Ramos (cell line): ENCODE results near the gene TMEM255B.

Experiments
- in situ Hi-C: fragments of 300-500 bp; cut with MboI; formaldehyde crosslinking; loops from one replicate; pipeline ENCODE4 v1.14.3; 2022; ENCODE audit warnings: low sequenced_read_pairs; ENCODE audit not compliant: unreplicated experiment

TMEM255B gene

DNA sequence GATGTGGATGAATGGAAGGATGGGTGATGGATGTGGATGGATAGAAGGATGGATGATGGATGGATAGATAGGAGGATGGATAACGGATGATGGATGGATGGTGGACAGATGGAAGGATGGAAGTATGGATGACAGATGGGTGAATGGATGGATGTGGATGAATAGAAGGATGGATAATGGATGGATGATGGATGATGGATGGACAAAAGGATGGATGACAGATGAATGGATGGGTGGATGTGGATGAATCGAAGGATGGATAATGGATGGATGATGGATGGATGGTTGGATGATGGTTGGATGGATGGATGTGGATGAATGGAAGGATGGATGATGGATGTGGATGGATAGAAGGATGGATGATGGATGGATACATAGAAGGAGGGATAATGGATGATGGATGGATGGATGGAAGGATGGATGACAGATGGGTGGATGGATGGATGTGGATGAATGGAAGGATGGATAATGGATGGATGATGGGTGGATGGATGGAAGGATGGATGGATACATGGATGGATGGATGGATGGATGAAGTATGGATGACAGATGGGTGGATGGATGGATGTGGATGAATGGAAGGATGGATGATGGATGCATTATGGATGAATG, 39.3 kb downstream of the TMEM255B start:
- in situ Hi-C loops = no loop called here

DNA sequence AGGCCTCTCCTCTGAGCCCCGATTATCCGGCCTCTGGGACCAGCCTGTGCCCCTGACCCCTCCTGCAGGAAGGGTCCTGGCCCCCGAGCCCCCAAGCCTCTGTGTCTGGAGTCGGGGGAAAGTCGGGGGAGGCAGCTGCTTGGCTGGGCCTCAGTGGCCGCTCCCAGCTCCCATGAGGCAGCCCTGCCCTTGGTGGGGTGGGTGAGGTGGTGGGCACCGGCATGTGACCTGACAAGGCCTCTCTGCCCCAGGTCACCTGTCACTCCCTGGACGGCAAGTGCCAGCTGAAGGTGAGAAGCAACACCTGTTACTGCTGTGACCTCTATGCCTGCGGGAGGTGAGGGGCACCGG, 41.5 kb downstream of the TMEM255B start:
- in situ Hi-C loops = no loop called here

DNA sequence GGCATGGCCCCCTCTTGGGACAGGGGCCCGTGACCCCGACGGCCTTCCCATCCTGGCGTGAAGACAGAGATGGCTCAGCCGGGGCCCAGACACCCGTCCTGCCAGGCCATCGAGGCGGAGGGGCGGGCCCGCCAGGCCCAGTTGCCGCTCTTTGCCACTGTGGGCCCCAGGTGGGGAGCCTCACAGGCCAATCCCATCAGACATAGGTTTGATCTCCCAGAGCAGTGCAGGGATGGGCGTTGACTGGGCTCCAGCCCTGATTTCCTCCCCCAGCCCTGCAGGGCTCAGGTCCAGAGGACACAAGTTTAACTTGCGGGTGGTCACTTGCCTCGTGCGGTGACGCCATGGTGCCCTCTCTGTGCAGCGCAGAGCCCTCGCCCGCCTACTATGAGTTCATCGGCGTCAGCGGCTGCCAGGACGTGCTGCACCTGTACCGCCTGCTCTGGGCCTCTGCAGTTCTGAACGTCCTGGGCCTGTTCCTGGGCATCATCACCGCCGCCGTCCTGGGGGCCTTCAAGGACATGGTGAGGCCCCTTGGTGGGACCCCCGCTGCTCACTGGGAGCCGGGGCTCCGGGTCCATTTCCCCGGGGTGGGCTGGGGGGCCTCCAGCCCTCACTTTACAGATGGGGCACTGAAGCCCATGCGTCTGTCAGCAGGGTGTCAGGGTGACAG, 42.4 kb downstream of the TMEM255B start:
- in situ Hi-C loops = no loop called here

DNA sequence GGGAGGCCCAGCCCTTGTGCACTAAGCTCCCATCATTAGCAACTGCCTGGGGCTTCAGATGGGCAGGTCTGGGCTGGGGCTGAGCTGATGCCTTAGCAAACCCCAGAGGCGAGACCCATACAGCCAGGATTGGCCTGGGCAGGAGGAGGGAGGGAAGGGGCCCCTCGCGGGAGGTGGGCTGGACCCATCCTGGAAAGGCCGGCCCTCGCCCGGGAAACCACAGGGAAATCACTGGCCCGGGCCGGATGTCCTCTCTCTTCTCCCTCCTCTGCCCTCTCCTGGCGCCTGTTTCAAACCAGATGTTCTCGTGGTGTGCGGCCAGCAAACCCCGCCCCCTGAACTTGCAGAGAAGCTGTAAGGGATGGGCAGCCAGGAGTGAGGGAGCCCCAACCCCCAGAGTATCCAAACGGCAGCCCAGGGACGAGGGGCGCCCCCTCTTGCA, 43.1 kb downstream of the TMEM255B start:
- in situ Hi-C loops = no loop called here

DNA sequence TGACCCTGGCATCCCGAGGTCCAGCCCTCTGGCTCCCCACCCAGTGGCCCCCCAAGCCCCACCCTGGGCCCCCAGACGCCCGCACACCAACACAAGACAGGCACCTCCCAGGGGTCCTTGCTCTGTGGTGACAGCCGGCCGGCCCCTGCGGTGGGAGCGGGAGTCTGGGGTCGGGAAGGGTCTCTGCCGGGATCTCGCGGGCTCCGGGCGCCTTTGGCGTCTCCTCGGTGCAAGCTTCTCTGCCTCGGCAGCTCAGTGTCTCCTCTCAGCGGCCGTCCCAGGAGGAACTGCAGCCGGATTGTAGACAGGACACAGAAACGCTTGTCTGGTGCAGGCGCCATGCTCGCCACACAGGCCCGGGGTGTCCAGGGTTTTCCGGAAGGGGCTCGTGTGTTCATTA, 43.7 kb downstream of the TMEM255B start:
- in situ Hi-C loops = no loop called here

DNA sequence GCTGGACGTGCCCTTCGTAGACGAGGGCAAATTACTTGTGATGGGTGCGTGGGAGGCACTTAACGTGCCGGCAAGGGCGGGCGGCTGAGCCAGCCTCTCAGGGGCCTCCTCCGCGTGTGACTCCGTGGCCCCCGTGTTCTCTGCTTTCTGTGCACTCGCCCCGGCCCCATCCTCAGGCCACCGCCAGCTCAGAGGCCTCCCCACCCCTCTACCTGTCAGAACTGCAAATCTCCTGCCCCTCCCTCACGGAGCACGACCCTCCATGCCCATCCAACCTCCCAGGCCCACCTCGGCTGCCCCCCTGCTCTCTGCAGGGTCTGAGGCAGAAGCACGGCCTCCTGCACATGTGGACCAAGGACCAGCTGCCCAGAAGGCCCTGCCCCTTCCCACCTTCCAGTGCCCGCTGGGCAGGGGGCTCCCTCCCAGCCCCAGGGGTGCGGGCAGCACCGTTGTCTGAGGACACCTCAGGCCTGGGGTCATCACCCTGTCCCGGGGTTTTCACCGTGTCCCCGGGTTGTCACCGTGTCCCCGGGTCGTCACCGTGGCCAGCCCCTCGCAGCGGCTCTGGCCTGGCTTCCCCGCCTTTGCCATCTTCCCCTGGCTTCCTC, 44.5 kb downstream of the TMEM255B start:
- in situ Hi-C loops = no loop called here

DNA sequence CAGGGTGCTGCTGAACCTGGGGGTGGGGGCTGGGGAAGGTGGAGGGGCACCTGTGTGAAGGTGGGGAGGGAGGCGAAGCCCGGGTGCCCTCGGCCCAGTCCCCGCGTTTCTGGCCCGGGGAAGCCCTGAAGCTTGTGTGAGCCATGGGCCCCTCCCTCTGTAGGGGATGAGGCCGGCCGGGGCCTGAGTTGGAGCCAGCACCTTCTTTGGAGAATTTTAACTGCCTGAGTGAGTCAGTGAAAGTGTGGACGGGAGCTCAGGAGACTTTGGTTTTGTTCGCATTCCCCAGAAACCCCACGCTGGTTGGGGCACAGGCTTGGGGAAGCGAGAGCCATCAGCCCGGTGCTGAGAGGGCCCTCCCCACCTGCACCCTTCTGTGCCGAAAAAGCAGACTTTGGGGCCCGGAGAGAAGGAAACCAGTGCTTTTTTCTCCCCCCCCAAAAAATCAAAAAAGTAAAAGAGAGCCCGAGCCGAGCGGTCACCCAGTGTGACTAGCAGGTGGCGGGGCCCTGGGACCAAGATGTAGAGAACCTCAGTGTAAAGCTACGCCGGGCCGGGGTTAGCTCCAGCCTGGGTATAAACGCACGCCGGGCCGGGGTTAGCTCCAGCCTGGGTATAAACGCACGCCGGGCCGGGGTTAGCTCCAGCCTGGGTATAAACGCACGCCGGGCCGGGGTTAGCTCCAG, 45.1 kb downstream of the TMEM255B start:
- in situ Hi-C loops = no loop called here

DNA sequence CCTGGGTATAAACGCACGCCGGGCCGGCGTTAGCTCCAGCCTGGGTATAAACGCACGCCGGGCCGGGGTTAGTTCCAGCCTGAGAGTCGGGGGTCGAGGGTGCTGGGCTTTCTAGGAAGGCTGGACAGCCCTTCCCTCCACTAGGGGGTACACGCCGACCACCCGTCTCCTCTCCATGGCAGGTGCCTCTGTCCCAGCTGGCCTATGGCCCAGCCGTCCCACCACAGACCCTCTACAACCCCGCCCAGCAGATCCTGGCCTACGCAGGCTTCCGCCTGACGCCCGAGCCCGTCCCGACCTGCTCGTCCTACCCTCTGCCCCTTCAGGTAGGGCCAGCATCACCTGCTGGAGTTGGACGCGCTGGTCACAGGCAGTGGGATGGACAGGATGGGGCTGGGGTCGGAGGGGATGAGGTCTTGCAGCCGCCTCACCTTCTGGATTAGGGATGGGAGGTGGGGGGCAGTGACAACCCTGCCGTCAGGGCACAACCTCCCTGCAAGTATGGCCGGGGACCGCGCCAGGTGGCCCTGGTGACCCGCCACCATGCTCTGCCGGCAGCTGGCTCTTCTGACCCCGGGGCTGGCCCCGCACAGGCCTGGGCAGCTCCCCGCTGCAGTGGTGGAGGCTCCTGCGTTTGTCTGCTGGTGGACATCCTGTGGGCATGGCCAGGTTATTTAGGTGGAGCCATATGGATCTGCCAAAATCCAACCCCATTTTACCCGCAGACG, 45.8 kb downstream of the TMEM255B start:
- in situ Hi-C loops = no loop called here

DNA sequence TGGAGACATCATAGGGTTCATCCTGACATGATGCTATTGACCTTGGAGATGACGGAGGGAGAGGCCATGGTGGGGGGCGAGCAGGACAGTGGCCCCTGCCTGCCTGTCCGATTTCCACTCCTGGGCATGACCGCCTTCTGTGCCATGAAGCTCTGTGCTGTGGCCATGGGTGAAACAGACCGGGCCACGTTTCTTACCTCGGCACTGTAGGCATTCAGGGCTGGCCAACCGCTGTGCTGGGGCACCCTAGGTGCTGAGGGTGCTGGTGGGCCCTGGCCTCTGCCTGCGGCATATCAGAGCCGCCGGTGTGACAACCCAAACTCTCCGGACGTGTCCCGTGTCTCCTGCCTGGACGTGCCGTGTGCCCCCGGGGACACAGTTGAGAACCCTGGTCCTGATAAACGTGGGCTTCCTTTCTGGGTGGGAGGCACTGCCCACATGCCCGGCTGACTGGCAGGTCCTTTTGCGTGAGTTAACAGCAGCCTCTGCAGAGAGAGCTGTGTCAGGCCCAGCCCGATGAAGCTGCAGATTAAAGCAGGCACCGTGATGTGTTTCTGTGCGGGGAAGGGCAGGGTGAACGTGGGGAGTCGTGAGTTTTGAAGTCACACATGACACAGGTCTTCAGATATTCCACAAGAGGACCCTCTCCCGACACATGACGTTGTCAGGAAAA, 46.5 kb downstream of the TMEM255B start:
- in situ Hi-C loops = no loop called here

DNA sequence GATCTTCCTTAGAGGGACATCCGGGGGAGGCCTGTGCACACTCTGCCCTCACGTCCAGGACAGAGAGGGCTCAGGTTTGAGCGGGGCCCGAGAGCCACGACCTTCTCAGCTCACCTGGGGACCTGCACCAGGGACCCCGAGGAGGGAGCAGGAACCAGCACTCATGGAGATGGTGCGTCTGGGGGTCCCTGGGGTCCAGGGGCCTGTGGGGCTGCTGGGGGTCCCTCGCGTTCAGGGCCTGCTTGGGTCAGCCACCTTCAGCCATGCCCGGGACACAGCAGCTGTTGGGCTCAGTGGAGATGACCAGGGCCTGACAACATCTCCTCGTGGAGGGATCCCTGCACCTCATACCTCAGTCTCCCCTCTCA, 47.1 kb downstream of the TMEM255B start:
- in situ Hi-C loops = no loop called here

DNA sequence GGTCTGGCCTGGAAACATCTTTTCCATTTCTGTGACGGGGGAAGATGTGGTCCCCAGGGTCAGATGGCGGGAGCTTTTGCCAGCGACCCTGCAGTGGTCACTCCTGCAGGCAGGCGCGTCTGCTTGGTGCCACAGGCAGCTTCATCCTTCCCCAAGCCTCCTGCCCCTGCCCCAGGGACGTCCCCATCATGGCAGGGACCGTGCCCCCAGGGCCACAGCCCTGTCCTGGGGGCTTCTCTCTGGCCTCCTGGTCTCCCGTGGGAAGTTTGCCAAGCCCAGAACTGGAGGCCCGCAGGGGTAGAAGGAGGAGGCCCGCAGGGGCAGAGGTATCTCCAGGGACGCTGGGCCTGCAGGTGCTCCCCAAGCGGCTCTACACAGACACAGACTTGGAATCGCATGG, 47.5 kb downstream of the TMEM255B start:
- in situ Hi-C loops = no loop called here

DNA sequence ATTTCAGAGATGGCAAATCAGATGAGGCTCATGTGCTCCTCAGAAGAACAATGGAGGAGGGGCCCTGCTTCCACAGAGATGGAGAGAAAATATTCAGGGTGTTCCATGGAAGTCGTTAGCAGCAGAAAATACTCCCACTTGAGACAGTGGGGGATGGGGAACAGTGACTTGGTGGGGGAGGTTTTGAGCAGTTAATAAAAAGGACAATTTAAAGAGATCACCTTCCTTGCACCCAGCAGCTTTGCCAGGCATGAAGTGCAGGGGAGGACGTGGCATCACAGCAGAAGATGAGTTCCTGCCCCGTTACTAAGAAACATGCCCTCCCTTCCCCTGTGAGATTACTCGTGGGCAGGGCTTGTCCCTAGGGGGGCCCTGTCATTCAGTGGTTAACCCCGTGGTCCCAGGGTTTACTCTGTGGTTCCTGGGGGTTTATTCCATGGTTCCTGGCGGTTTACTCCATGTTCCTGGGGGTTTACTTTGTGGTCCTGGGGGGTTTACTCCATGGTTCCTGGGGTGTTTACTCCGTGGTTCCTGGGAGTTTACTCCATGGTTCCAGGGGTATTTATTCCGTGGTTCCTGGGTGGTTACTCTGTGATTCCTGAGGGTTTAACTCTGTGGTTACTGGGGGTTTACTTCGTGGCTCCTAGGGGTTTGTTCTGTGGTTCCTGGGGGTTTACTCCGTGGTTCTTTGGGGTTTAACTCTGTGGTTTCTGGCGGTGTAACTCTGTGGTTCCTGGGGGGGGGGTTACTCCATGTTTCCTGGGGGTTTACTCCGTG, 49.2 kb downstream of the TMEM255B start:
- in situ Hi-C loops = no loop called here

DNA sequence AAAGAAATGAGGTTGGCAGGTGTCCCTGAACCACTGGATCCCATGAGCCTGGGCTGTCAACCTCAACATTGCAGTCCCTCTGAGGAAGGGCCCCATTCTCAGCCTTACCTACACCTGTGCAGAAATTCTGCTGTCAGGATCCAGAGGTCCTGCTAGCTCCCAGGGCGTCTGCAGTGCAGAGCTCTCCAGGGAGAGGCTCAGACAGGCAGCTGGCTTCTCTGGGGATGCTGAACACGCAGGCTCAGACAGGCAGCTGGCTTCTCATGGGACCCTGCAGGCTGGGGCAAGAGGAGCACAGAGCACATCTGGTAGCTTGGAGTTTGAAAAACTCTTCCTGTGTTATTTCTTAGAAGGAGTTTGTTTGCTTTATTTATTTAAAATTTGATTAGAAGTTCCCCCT, 50.9 kb downstream of the TMEM255B start:
- in situ Hi-C loops = no loop called here

DNA sequence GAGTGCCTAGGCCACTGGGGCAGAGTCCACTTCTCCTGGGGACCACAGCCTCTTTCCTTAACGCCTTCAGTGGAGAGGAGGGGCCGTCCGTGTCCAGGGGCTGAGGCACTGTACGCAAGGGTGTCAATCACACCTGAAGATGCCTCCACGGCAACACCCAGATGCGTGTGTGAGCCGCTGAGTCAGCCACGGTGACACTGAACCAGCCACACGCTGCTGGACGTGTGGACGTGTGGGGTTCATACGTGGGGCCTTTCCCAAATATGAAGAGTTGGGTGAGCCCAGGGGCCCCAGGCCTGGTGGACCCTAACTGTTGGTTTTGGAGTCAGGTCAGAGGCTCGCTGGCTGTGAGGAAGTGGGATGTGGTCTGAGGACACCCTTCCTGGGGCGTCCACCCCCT, 51.6 kb downstream of the TMEM255B start:
- in situ Hi-C loops = no loop called here

DNA sequence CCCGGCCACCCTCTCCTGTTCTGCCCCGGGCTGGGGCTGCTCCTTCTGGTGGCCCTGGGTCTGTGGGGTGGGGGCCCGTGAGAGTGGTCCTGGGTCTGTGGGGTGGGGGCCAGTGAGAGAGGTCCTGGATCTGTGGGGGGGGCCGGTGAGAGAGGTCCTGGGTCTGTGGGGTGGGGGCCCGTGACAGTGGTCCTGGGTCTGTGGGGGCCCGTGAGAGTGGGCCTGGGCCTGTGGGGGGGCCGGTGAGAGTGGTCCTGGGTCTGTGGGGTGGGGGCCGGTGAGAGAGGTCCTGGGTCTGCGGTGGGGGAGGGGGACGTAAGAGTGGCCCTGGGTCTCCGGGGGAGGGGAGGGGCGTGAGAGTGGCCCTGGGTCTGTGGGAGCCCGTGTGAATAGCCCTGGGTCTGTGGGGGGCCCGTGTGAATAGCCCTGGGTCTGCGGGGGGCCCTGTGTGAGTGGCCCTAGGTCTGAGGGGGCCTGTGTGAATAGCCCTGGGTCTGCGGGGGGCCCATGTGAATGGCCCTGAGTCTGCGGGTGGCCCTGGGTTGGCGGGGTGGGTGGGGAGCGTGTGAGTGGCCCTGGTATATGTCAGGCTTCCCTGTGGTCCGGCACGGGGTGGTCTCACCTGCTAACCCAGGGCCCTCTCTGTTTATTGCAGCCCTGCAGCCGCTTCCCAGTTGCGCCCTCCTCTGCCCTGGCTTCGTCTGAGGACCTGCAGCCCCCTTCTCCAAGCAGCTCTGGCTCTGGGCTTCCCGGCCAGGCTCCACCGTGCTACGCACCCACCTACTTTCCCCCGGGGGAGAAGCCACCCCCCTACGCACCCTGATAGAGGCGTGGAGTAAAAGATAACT, 52.3 kb downstream of the TMEM255B start:
- in situ Hi-C loops = no loop called here

DNA sequence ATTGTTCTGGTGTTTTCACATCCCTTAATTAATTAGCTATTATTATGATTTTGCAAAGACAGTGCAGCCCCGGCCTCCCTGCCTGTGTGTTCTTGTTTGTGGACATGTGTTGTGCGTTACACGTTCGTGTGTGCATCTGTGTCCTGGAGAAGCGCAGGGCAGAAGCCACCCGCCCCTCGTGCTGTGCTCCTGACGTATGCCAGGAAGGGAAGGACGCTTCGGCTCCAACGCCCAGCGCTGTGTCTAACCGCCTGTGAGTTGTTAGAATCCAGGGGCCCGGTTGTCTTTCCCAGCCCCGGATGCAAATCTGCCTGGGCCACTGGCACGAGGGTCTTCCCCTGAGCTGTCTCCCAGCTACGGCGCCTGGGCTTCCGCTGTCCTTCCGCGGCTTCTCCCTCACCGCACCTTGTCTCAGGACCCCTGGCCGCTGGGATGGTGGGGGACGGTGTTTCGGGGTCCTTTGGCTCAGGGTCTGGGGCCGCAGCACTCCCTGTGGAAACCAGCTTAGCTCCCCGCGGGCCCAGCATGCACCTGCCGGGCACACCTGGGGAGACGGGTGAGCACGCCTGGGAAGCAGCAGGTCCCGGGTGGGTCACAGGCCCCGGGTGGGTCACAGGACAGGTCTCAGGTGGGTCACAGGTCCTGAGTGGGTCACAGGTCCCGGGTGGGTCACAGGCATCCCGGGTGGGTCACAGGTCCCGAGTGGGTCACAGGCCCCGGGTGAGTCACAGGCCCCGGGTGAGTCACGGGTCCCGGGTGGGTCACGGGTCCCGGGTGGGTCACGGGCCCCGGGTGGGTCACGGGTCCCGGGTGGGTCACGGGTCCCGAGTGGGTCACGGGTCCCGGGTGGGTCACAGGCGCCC, 53.4 kb downstream of the TMEM255B start:
- in situ Hi-C loops = no loop called here

DNA sequence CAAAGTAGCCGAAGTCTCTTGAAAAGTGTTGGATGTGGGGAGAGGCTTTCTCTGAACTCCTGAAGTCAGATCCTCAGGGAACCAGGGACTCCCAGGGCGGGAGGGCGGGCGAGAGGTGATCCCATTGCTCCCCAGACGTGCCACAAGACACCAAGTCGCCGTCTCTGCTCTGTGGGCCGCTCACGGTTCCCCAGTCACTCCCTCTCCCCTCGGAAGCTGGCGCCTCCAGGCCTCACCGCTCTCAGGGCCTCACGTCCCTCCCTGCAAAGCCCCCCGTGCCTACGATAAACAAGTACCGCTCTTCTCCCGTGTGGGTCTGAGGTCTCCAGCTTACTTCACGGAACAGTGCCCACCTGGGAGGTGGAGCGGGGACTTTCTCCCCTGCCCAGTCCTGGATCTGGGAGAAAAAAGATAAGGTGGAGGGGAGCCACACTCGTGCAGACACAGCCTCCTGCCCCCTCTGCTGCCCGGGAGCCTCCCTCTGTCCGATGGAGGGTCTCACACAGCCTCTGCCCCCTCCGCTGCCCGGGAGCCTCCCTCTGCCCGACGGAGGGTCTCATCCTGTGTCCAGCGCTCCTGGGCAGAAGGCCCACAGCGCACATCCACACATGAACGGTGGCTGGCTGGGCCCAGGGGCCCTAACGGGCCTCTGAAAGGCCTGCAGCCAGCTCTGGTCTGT, 54.2 kb downstream of the TMEM255B start:
- in situ Hi-C loops = no loop called here
